GM12892 (cell line): Measurements from ENCODE around the gene CPA2.

Experiments used
- POLR2A ChIP-seq: IDR thresholded peaks from 2 replicates; pipeline ENCODE4 v1.6.1; 2011; ENCODE audit warnings: low read depth, low read length, control low read depth
- TAF1 ChIP-seq: IDR thresholded peaks from 2 replicates; pipeline ENCODE4 v1.6.1; 2011; ENCODE audit warnings: low read depth, mild to moderate bottlenecking, control low read depth, low read length, borderline replicate concordance

- no peak for TF ChIP-seq POLR2A
- TF ChIP-seq TAF1, result no peak
Observed at GRCh38 chr7:130303127-130303526, 36.5 kb downstream of the CPA2 start.
